Fibroblast of skin of abdomen (primary cell): Measurements from ENCODE around the gene PTPRD.

ENCODE experiments used
- DNase-seq: peaks from one replicate; pipeline ENCODE4 v3.0.0-alpha.2; 2013

Gene PTPRD

DNA sequence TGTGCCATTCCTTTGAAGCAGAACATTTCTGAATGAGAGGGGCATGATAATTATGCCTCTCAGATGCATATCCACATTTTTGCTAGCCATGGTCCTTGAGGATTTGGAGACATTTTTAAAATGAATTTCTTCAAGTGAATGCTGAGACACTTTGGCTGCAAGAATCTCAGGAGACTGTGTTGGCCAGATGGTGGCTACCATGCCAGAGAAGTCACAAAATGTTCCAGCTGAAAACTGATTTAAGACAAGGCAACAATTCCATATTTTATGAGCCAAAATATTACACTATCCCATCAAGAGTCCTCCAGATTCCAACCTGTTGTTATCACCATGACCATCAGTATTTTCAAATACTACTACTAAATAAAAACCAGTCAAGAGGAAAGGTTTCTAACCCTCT lies 1953.7 kb downstream of the PTPRD start:
- DNase-seq, result no peak

DNA sequence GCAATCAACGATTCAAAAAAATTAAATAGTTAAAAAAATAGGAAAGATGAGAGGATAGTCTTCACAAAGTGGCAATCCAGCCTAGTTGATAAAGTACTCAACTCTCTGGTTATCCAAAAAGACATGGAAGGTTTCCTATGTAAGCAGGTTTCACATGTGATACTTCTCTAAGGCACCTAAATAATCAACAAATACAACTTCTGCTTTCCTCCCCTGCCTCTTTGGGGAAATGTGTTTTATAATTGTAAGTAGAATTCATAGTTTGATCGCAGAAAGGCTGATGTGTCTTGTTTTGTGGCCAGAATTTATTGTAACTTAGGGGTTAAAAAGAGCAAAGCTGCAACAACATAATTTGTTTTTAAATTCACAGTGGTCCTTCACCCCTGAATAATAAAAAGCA lies 1957.7 kb downstream of the PTPRD start:
- no peak for DNase-seq

DNA sequence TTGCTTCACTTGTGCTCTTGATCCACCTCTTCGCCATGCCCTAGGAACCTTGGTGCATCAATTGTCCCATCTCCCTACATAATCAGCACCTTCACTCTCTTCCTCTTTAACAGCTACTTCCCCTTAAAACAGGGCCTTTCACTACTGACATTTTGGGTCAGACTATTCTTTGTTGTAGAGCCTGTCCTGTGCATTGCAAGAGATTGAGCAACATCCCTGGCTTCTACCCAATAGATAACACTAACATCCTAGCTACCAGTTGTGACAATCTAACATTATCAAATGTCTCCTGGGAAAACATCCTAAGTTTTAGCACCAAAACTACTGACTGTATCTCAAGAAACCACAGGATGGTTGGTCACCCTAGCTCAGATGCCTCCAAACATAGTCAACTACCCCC lies 1958.9 kb downstream of the PTPRD start:
- DNase-seq, result no peak

DNA sequence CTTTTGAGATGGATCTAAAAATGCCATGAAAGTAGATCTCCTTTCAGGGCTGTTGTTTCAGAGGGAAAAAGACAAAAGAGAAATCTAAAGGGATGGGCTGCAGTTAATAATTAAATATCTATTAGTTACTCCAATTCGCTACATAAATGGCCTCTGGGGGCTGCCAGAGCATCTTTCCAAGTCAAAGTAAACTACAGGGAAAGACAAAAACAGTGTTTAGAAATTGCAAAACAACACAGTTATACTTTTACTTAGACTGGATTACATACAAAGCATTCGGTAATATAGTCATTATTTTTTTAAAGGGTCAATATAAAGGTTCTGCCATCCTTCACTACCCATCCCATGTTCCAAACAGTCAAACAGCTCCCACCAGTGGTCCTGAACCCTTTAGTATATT lies 1959.7 kb downstream of the PTPRD start:
- no peak for DNase-seq

DNA sequence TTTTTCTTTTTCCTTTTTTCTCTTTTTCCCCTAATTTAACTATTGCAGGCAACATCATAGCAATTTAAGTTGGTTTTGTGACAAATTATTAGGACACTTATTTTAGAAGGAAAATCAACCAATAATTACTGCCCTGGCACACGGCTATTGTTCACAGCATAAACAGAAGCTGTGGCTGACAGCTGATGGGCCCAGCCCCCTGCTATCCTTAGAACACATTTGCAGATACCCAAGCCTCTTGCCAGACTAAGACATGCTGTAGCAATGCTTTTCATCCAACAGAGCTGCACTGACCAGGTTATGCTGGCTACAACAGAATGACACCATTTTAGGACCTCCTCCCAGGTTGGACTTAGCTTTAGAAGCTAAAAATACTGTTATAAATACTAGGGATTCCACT lies 1960.5 kb downstream of the PTPRD start:
- DNase-seq, result no peak

DNA sequence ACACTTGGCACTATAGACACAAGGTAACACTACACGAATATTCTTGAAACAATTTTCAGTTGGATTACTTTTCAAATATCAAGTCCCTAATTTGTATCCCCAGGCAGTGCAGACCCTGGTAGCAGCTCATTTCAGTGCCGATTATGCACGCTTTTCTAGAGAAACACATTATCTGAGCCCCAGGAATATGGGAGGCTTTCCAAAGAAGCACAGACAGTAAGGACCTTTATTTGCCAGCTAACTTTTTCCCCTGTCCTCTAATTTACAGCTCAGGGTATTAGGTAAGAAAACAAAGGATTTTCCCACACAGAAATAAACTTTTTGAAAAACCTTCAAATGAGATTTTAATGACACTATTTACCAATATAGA lies 1961.0 kb downstream of the PTPRD start:
- no peak for DNase-seq

DNA sequence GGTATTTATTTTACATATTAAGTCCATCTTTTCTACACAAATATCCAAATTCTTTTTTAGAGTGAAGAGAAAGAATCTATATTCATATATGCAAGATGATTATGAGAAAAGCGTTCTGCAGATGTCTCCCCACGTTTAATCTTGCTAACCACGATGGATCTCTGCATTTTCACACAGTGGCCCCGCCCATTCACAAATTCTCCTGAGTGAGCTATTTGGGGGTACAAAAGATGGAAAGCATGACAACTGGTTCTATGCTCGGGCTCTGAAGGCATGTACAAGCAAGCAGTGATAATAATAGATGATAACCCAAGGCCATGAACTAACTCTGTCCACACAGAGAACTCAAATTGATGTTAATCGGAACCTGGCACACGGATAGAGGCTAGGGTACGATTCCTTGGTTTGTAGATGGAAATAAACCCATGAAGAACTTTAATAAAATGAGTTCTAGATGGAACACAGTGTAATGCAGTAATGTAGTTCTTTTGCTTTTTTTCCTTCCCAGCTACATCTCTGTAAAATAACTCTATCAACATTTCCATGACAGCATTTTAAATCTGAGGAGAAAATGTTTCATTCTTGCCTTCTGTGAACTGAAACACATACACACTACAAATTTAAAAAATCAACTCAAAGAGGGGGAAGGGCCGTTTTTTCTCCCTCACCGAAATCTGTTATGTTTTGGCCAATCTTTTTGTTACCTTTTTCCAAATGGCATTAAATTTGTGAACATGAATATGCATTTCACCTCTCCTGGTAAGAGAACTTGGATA lies 1961.5 kb downstream of the PTPRD start:
- DNase-seq, result no peak

DNA sequence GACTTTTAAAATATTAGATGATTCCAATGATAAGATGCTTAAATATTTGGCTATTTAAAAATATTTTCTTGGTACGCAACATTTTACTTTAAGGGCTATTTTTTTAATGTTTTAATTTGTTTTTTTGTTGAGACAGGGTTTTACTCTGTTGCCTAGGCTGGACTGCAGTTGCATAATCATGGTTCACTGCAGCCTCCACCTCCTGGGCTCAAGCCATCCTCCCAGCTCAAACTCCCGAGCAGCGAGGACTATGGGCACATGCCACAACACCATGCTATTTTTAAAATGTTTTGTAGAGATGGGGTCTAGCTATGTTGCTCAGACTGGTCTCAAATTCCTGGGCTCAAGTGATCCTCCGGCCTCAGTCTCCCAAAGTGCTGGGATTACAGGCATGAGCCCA lies 1963.0 kb downstream of the PTPRD start:
- no peak for DNase-seq

DNA sequence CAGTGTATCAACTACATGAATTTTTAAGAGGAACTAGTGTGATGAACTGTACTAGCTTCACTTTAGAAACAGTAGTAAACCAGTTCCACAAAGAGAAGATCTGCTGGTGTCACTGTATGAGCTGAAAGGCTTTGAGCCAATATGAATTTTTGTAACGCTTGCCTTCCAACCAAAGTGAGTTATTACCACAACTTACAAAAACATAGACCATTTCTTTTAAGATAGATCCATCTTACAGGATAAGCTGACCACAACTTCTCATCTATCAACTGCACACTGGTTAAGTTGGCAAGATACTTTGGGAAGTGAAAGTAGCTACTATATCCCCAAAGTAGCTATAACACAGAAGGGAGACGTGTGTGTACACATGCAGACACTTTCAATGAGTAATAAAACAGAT lies 1963.6 kb downstream of the PTPRD start:
- peak; percentile 75 for DNase-seq

DNA sequence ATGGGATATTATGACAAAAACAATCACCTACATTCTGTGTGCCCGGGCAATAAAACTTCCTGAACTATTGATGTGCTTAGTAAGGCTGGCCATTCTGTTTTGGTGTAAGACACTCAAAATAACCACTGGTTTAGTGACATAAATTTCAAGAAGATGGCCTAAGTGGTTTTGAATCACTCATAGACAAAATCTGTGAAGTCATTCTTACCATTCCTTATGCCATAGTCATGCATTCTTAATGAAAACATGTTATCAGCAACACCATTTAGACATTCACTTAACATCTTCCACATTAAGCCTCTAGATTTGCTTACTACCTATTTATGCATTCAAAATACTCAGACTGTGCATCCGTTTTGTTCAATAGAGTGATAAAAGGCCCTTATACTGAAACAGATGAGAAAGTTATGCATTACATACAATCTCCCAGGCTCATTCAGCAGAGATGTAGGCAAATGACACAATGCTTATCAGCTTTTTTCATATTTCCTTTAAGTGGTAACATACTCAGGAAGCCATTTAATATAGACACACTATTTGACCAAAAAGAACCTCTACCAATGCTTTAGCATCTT lies 1964.4 kb downstream of the PTPRD start:
- peak; percentile 77 for DNase-seq

DNA sequence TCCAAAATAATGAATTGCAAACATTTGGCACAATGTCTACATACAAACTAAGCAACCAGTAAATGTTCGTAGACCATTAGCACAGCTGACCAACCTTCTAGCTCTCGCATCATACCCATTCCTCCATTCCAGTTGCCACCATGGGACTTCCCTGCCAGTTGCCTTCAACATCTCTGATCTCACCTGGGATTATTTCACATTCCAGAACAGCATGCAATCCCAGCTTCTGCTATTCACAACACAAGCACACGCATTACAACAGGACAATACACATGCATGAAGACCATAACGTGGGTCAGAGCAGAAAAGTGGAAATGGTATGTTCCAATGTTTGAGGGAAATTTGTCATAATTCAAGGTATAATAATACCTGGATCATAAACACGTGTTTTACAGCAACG lies 1965.0 kb downstream of the PTPRD start:
- no peak for DNase-seq

DNA sequence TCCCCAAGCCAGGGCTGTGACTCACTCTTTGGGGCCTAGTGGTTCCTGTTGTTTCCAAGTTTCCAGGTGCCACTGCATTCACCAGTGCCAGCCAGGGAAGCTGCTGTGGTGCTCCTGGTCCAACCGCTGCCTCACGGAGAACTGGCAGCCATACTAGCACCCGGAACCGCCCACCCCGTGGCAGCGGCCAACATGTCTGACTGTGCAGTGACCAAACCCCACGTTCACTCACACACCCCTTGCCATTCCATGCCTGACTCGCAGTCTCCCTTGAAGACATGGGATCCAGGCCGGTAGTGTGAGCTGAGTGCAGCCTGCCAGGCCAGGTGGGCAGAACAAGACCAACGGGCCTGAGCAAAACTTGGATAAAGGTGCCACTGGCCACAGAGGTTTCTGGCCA lies 1968.2 kb downstream of the PTPRD start:
- DNase-seq, result no peak

DNA sequence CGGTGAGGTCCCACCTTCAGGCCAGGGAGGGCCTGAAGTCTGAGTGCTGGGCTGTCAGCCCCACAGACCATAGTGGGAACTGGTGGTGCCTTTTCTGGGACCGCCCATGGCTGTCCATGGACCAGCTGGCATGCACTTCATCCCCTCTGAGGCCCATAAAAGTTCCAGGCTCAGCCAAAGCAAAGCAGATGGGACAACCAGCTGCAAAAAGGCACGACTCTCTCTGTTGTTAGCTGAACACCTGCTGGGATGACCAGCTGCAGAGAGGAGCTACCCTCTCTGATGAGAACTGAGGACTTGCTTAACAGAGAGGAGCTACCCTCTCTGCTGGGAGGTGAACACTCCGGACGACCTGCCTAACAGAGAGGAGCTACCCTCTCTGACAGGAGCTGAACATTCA lies 1968.9 kb downstream of the PTPRD start:
- DNase-seq, result no peak

DNA sequence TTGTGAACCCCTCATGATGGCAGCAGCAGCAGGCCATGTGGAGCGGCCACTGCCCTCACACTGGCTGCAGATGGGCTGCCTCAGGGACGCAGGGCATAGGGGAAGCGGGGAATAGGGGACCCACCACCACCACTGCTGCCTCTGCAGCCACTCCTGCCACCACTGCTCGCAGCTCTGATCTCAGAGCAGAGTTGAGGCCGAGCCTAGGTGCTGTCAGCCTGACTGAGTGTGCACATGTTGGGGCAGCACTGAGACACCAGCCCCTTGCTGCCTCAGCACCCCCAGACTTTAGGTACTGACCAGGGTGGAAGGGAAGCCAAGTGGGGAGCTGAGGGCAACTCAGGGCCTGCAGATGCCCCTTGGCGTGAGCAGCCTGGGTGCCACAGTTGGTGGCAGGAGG lies 1969.3 kb downstream of the PTPRD start:
- DNase-seq, result no peak

DNA sequence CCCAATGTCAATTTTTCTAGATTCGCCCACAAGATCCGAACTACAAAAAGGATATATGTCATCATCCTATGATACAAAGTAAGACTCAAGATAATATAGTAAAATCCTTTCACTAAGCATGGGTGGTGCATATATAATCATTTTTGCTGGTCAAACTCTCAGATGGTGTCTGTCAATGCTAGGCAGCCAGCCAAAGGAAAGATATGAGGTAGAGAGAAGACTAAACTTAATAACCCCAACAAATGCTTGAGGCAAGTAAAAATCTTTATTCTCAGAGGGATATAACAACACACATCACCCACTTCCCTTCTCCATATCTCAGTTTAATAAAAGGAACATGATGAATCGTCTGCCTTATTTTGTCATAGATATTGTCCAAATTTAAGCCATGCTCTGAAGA lies 1972.0 kb downstream of the PTPRD start:
- no peak for DNase-seq

DNA sequence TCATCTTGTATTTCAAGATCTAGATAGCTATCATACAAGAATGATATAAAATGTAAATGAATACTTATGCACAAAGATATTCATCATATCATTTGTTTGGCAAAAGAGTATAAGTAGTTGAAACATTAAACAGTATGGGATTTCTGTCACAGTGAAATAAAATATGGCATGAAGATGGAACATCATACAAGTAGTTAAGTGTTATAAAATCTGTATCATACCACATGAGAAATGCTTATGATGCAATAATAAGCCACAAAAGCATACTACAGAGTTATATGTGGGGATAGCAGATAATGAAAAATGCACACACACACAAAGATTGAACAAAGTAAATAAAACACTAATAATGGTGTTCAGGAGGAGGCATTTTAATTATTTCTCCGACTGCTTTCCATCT lies 1975.2 kb downstream of the PTPRD start:
- peak; percentile 72 for DNase-seq

DNA sequence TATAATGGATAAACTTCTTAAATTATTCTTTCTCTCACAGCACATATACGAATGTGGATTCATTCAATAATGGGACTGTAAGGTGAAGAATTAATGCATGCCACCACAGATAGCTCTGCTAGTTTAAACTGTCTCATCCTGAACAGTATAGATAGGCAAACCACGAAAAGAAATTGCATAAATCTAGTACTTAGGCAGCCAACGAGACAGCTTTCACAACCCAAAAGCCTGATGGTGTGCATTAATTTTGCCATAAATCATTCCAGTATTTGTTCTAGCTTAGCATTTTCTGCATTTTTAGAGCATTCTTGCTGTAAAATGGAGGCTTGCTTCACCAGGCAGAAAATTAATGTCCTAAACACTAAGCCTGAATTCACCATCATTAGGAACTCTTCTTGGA lies 1979.0 kb downstream of the PTPRD start:
- DNase-seq, result peak; percentile 86

DNA sequence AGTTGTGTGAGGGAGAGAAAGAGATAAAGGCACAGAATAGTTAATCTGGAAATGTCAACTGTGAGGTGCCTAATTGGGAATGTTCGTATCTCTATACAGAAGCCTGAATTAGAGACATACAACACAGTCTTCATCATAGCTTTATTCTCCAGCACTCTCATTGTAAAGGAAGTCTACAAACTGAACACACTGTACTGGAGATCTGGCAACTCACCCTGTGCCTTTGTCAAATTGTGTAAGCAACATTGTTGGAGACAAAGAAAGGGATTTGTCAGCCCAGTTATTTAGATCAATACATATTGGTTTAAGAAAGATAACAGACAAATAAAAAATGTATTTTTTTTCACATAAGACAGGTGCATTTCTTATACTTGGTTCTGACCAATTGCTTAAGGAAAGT lies 1980.3 kb downstream of the PTPRD start:
- DNase-seq, result no peak

DNA sequence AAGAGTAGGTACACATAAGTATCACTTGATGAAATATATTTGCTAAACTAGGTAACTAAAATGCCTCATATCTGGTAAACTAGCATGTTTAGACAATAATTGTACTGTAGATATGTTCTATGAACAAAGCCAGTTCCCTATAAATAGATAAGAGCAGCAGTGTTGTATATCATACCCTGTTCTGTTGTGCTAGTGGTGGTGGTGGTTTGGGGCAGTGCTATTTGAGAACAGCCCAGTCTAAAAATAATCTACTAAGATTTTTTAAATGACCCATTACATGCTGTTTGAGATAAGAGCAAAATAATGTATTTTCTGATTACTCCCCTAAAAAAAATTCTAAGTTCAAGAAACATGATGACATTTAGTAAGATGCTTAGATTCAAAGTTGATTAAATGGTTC lies 1984.0 kb downstream of the PTPRD start:
- DNase-seq, result no peak

DNA sequence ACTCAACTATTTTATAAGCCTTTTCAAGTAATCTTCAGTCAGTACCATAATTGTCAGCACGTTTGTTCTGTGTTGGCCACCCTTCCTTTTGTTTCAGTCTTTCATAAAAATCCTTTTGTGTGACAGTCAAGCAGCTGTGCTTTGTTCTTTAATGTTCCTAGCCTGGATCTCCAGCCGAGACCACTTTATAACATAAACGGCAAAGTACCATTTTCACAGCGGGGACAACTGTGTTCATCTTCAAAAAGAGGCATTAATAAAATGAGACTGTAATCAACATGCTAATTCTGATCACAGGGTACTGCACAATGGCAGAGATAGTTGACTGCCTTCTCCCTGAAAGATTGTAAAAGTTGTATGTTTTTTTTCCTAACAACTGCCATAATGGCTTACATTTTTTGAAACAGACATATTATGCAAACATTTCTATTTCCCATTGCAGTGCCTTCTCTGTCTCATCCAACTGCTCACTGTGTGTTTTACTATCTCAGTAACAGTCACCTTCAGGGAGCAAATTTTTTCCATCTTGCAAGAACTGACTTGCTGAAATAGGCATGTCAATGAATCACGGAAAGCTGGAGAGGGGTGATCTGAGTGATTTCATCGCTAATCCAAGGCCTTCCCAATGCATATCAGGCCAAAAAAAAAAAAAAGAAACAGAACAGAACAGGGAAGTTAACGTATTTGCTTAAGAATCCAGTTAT lies 1984.7 kb downstream of the PTPRD start:
- peak; percentile 56 for DNase-seq

DNA sequence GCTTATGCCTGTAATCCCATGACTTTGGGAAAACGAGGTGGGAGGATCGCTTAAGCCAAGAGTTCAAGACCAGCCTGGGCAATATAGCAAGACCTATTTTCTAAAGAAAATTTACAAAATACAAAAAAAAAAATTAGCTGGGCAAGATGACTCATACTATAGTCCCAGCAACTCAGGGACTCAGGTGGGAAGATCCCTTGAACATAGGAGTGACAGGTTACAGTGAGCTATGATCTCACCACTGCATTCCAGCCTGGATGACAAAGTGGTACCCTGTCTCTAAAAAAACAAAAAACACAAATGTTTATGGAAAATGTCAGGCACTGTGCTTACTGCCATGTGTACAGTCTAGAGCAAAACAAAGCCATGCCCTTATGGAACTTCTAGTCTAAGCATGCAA lies 1989.9 kb downstream of the PTPRD start:
- DNase-seq, result no peak

DNA sequence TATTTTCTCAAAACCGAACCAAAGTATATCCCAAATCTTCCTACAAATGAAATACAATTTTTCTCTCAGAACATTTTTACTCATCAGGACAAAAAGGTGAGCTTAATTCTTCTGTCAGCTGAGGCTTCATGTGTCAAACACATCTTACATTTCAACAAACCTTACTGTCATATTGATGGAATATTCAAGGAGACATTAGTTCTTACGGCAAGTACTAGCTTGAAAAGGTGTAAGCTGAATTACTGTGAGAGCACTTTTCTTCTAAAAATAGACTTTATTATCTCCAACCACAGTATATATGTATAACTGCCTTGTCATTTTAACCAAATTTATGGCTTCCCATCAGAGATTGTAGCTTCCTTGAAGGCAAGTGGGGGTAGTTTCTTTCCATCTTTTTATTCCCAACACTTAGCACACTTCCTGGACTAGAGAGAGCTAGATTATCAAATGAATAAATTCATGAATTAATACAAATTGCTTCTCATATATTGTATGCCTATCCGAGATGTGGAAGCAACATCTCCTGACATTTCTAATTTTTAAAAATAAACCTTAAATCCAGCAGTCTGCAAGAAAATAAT lies 1990.5 kb downstream of the PTPRD start:
- DNase-seq, result no peak

DNA sequence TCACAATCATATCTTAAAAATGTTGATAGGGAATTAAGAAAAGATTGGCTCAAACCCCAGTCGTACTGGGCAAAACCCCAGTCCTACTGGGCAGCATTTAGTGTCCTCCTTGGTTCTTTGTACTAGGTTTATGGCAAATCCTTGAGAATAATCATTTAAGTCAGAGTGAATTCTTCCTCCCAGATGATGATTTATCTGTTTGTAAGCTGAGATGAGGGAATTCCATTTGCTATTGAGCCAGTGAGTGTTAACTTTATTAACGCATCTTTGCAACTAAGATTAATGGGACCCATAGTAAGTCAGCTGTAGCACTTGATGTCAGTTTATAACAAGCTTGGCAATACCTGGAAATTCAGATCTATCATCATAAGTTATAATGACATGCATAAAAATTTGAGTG lies 1991.4 kb downstream of the PTPRD start:
- DNase-seq, result no peak

DNA sequence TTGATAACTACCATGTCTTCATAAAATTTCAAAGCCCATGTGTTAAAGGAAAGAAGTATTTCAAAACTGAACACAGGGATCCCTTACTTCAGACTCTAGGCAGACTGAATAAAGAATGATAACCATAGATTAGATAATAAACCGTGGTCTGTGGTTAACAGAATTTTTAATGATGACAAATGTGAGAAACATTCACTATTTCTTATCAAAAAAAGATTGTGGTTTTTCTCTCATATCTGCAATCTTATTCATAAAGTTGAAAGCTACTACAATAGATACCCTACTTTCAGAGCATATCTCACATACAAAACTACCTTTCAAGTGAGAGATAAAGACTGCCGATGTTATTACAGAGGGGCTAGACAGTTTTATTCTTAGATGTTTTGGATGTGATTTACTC lies 1996.4 kb downstream of the PTPRD start:
- peak; percentile 33 for DNase-seq
